Neutrophil (primary cell): Measurements from ENCODE around the gene IL20RB.
"Not testable (repeated sequence)": the region's sequence is repeated elsewhere in the genome, so short reads cannot be mapped to it uniquely, and the experiment has no call there.

Experiments
- H3K27ac ChIP-seq: fragments of 200-600 bp; sonication (generic); 2 replicates; pipeline ENCODE4 v1.5.1; 2016; ENCODE audit warnings: mild to moderate bottlenecking, moderate library complexity
- H3K27me3 ChIP-seq: fragments of 200-600 bp; sonication (generic); 2 replicates; pipeline ENCODE4 v1.6.0; 2016; ENCODE audit warnings: mild to moderate bottlenecking
- H3K36me3 ChIP-seq: fragments of 200-600 bp; sonication (generic); 2 replicates; pipeline ENCODE4 v1.5.1; 2017
- H3K4me1 ChIP-seq, 2 experiments: fragments of 200-600 bp in 1 of 2; sonication (generic) in 1 of 2; 1 replicate in 1 of 2; 2 replicates in 1 of 2; pipeline versions ENCODE4 v1.5.1 to v1.6.1; 2013 to 2016; ENCODE audit warnings: low read depth in 1 of 2, low read length in 1 of 2, mild to moderate bottlenecking in 1 of 2, moderate library complexity in 1 of 2; ENCODE audit not compliant: control insufficient read depth in 1 of 2, insufficient read depth in 1 of 2
- H3K4me3 ChIP-seq, 2 experiments: fragments of 200-600 bp in 1 of 2; sonication (generic) in 1 of 2; 1 replicate in 1 of 2; 2 replicates in 1 of 2; pipeline ENCODE4 v1.5.1; 2013 to 2016; ENCODE audit warnings: low read depth in 1 of 2, low read length in 1 of 2, mild to moderate bottlenecking in 1 of 2, moderate library complexity in 1 of 2
- H3K9me3 ChIP-seq: fragments of 200-600 bp; sonication (generic); 2 replicates; pipeline ENCODE4 v1.5.1; 2016
- CTCF ChIP-seq: fragments of 200-600 bp; sonication (generic); IDR thresholded peaks from 2 replicates; pipeline ENCODE4 v1.5.1; 2016; ENCODE audit warnings: antibody characterized with exemption

Gene IL20RB

DNA sequence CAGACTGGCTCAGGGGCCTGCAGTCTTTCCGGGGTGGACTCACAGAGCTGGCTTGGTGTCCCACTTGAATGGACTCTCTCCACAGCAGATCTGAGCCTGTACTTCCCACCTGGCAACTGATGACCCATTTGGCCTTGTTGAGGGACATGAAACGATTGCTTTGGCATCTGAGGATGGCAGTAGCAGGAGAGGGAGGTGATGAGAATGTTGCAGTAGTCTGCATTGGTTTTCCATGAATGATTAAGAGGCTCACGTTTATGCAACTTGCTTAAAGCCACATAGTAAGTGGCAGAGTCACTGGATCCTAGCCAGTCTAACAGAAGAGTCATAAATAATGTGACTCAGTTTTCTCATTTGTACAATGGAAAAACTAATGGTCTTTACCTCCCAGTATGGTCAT is 21.9 kb downstream of the IL20RB start:
- no peak for TF ChIP-seq CTCF
- Histone ChIP-seq H3K4me3 (no peak overlapping the region), H3K27me3 (no peaks in the 10 kb centered on the region), H3K36me3 (no peaks in the 10 kb centered on the region), H3K27ac (no peak overlapping the region), H3K9me3 (no peaks in the 10 kb centered on the region), H3K4me1 (no peaks in the 10 kb centered on the region)

DNA sequence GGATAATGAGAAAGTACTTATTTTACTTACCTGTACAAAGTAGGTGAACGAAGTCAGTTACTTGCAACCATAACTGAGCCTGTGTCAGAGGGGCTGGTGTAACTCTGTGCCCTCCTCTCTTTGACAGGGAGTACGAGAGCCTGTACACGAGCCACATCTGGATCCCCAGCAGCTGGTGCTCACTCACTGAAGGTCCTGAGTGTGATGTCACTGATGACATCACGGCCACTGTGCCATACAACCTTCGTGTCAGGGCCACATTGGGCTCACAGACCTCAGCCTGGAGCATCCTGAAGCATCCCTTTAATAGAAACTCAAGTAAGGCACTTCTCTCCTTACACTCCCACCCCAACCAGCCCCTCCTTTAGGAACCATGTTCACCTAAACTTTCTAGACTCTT is 24.2 kb downstream of the IL20RB start:
- no peak overlapping the region for H3K27ac ChIP-seq
- TF ChIP-seq CTCF = no peak
- no peak overlapping the region for H3K4me3 ChIP-seq
- H3K27me3 ChIP-seq = no peaks in the 10 kb centered on the region
- H3K4me1 ChIP-seq = no peaks in the 10 kb centered on the region
- no peaks in the 10 kb centered on the region for H3K9me3 ChIP-seq
- no peaks in the 10 kb centered on the region for H3K36me3 ChIP-seq

- no peak for TF ChIP-seq CTCF
- H3K27ac ChIP-seq = no peak overlapping the region
Observed at GRCh38 chr3:136982520-136983138, 24.8 kb downstream of the IL20RB start.

DNA sequence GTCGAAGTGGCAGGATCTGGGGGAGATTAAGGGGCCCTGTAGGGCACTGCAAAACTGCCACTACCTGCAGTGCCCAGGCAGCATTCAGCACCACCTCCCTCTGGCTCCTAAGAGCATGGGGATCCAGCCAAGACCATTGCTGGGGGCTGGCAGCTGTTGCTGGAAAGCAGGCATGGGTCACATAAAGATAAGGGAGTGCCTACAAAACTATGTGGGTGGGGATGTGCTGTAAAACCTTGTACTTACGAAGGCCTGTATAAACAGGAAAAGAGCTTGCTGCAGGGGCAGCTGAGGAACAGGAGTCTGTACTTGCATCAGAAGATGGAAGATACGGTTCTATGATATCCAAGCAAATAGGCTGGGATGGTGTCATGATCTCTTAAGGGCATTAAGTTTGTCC is 27.1 kb downstream of the IL20RB start:
- H3K27me3 ChIP-seq = no peaks in the 10 kb centered on the region
- no peak overlapping the region for H3K4me3 ChIP-seq
- H3K9me3 ChIP-seq = no peaks in the 10 kb centered on the region
- no peaks in the 10 kb centered on the region for H3K4me1 ChIP-seq
- TF ChIP-seq CTCF = no peak
- H3K27ac ChIP-seq = no peak overlapping the region
- no peaks in the 10 kb centered on the region for H3K36me3 ChIP-seq

More at GRCh38 chr3:136982520-136983138, 24.8 kb downstream of the IL20RB start:
- H3K9me3 ChIP-seq = no peaks in the 10 kb centered on the region
- H3K27me3 ChIP-seq = no peaks in the 10 kb centered on the region
- H3K36me3 ChIP-seq = no peaks in the 10 kb centered on the region
- H3K4me1 ChIP-seq = no peaks in the 10 kb centered on the region
- H3K4me3 ChIP-seq = no peak overlapping the region

- not testable (repeated sequence) for H3K27ac ChIP-seq, H3K9me3 ChIP-seq, H3K27me3 ChIP-seq, H3K36me3 ChIP-seq, H3K4me3 ChIP-seq, H3K4me1 ChIP-seq
Observed at GRCh38 chr3:136987398-136987980, 29.7 kb downstream of the IL20RB start.

GRCh38 chr3:136988651-136989050 is 30.9 kb downstream of the IL20RB start:
- Histone ChIP-seq H3K27me3 (no peaks in the 10 kb centered on the region), H3K9me3 (no peaks in the 10 kb centered on the region), H3K36me3 (no peaks in the 10 kb centered on the region), H3K4me1 (no peaks in the 10 kb centered on the region), H3K4me3 (no peak overlapping the region), H3K27ac (no peak overlapping the region)
- no peak for TF ChIP-seq CTCF
